Activated naive CD4-positive, alpha-beta T cell (primary cell): ENCODE results near the gene PPARG.
"Not testable (repeated sequence)": the region's sequence is repeated elsewhere in the genome, so short reads cannot be mapped to it uniquely, and the experiment has no call there.

Source experiments
- DNase-seq, 4 experiments: peaks; one replicate each; lab custom pipeline; 2025; lab: John Stamatoyannopoulos, UW

PPARG gene

DNA sequence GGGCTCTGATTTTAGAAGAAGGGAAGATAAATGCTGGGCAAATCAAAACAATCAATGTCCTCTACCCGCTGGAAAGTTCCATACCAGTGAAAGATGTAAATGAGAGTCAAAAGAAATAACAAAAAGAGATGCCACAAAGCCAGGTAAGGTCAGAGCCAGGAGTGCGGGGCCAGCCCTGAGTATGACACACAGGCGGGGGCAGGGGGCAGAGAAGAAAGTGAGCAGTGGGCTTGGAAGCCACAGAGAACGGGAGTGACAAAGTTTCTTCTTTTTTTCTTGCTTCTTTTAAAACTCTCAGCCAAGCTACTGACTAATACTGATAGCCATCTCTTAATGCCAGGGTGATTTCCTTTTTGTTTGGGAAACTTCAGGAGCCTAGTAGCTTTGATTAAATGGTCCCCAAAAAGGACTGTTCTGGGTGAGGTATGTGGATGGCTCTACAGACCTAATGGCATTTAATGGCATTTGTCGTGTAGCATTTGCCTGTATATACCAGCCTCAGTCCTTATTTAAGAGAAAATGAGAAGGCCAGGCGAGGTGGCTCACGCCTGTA lies 172.3 kb downstream of the PPARG start:
- no peak for DNase-seq

DNA sequence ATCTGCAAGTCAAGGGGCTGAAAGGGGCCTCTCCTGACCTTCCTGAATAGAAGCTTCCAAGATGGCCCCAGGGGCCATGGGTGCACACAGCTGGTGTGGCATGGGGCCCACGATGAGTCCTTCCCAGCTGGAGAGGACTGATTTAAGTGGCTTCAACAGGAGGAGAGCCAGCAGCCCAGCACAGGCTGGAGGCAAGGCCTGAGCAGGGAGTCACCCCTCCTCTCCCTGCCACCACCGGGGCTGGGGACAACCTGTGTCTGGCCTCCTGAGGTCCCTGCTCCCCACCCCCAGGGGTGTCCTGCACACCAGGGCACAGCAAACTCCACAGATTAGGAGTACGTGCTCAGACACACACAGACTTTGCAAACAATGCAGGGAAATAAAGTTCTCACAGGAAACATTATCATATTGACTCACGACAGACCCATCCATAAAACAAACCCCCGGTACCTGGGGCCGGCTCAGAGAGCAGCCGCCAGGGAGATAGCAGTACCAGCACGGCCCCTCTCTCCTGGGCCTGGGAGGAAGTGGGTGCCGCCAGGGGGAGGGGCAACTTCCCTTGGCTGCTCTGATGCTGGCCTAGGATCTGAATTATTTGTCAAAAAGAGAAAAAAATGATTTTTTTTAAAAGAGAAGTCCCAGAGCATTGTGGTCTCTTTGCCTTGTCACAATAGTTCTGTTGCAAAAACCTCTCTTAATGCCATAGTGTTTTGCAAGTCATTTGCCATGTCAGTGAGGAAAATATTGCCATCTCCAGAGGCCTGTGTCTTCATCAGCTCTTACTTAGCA lies 173.5 kb downstream of the PPARG start:
- DNase-seq = peak in 1 of 4 experiments; percentile 15

DNA sequence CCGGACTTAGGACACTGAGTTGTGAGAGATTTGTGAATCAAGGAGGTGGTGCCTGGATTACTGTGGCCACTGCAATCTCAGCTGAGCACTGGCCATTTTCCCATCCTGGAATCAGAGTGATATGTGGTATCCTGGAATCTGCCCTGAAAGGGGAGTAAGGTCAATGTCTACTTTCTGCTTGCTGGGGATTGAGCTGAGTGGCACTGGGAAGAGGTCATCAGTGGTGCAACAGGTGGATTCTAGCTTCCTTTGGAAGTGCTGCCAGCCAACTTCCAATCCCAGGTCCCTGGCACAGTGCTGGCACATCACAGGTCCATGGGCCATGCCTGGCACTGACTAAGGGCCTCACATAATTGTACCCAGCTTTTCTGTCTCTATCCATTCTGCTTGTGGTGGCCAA lies 174.8 kb downstream of the PPARG start:
- DNase-seq = no peak

DNA sequence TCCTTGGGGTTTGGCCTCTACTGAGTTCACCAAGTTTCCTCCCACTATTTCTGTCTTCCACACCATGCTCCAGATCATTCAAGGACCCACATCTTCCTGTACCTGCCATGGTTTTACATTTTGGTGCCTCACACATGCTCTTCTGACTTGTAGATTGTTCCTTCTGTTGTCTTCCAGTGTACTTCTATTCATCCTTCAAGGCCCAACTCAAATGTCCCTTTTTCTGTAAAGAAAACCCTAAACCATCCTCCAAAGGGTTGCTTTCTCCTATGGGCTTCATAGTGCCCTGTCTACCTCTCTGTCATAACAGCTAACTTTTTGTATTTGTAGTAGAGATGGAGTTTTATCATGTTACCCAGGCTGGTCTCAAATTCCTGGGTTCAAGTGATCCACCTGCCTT lies 175.3 kb downstream of the PPARG start:
- no peak for DNase-seq

DNA sequence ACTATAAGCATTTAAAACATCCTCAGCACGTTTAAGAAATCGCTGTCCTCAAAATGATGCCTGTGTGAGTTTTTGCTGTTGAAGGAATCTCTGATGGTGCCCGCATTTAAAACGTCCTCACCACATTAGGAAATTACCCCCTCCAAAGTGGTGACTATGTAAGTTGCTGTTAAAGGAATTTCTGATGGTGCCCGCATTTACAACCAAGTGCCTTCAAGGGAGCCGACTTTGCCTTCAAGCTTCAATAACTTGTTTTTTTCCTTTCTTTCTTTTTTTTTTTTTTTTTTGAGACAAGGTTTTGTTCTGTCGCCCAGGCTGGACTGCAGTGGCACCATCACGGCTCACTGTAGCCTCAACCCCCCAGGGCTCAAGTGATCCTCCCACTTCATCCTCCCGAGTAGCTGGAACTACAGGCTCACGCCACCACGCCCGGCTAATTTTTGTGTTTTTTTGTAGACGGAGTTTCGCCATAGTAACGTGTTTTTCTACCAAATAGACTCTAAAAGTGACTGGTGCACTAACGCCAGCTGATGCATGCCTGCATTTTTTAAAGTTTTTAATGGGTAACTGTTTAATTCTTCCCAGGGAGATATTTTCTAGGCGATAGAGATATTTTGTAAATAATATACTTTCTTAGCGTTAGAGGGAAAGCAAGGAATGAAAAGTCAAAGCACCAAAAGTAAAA lies 176.4 kb downstream of the PPARG start:
- no peak for DNase-seq

DNA sequence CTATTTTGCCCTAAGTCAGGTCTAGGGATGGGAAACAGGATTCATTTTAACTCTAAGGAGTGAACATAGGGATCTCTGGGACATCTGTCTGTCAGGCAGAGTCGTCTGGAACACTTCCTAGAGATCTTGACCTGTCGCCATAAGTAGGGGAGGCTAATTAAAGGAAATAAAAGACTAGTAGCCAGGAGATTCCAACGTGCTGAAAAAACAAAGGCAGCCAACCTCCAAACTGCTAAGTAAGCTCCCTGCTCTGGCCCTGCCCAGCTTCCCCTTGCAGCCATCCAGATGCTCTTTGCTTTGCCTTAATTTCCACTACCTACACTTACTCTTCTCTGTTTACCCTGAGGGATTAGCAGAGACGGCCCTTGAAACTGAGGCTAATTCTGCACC lies 177.0 kb downstream of the PPARG start:
- no peak for DNase-seq

DNA sequence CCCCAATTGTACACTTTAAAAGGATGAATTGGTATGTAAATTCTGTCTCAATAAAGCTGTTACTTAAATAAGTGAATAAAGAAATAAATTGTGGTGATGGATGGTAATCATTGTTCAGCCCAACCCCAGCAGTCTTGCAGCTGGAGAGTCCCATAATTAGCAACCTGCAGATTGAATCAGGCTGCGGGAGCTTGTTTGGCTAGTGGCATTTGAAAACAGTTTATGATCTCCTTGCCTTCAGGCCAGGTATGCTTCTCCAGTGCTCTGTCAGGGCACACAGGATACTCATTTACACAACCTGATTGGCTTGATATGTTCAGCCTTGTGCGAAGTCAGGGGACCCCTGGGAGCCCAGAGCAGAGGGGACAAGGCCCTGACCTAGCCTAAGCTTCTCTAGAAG lies 178.9 kb downstream of the PPARG start:
- DNase-seq = no peak

DNA sequence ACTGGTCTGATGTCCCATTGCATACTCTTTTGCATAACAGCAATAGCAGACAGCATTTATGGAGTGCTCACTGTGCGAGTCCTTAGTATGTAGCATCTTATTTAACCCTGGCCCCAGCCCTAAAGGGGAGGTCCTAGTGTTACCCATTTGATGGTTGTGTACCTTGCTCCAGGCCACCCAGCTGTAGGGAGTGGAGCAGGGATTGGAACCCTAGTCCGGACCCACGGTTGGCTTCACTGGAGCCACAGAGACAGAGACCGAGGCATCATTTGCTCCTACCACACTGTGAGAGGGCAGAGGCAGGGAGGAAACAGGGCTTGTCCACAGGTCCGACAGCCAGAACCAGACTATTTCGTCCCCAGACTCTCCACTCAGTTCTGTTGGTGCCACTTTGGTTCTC lies 179.4 kb downstream of the PPARG start:
- DNase-seq = no peak

DNA sequence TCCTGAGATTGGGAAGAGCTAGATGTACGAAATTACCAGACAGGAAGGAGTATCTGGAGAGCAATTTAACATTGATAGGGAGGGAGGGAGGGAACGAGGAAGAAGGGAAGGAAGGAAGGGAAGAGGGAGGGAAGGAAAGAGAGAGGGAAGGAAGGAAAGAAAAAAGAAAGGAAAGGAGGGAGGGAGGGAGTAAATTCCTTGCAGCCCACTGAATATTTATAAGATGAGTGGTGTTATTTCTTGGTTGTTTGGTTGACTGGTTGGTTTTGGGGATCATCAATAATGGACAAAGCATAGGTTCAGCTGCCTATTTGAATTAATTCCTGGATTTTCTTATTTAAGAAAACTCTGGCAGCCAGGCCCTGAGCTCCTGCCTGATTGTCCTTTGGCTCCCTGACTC lies 179.9 kb downstream of the PPARG start:
- no peak for DNase-seq

DNA sequence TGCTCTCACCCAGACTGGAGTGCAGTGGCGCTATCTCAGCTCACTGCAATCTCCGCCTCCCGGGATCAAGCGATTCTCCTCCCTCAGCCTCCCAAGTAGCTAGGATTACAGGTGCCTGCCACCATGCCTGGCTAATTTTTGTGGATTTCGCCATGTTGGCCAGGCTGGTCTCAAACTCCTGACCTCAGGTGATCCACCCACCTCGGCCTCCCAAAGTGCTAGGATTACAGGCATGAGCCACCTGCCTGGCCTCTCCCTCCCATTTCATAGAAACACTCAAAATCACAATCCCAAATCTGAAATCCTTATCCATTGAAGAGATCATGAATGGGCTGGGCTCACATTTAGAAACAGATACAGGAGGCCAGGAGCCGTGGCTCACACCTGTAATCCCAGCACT lies 180.4 kb downstream of the PPARG start:
- DNase-seq = not testable (repeated sequence)

DNA sequence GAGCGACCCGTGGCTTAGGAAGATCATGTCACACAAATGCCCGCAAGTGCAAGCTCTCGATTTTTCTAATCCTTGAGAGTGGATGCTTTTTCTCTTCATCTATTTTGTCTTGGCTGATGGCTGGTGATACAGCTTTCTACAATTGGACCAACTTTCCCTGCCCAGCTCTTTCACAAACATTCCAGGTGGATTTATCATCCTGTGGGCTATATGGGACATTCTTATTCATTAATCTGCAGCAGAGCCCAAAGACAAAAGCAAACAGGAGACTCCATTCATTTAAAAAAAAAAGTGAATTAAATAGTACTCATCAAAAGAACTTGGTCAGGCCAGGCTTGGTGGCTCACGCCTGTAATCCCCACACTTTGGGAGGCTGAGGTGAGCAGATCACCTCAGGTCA lies 181.2 kb downstream of the PPARG start:
- DNase-seq = no peak

DNA sequence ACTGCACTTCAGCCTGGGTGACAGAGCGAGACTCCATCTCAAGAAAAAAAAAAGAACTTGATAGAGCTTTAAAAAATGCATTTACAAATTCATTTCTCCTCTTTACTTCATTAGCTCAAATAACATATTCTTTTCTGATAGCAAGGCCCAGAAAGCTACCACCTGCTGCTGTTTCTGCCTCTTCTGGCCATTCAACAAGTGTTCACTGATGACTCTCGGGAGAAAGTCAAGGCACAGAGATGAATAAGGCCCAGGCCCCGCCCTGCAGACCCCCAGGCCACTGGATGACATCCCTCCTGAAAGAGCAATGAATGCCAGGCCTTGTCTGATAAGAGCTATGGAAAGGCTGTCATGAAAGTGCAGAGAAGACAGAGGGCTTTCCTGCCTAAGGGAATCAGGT lies 181.8 kb downstream of the PPARG start:
- DNase-seq = no peak

DNA sequence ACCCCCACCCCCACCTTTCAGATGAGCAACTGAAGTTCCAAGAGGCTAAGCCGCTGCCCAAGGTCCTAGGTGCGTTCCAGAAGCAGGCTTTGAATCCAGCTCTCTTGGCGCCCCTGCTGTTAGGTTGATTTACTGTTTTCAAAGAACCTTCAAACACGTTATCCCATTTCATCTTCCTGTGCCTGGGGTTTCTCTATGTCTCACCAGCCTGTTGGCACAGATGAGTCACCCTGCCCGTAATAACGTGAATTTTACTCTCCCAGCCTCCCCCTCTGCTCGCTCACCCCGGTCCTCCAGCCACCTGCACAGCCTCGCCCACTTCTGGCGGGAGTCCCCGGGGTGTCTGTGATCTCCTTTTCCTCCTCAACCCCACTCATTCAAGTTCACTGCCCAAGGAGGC lies 182.4 kb downstream of the PPARG start:
- DNase-seq = no peak

DNA sequence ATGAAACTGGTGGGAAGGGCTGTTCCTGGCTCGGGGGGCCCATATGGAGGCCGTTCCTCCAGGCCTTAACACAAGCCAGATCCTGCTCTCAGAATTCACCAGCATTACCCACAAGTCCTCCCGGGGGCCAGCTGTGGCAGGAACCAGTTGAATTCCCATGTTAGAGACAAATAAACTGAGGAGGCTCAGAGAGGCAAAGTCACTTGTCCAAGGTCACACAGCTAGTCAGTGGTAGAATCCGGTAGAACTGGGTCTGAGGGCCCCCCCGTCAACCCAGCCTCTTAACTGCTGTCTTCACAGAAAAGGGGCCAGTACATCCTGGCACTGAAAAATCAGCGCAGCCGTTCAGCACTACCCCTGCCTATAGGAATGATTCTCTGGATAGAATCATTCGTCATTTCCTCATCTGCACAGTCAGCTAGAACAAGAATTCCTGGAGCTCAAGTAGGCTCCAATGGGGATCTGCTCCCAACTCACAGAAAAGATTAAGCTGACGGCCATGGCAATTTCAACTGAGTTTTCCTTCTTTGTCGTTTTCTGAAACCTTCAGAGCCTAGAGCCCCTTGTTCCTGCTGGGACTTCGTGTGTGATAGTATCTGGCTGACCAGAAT lies 183.2 kb downstream of the PPARG start:
- DNase-seq = no peak

DNA sequence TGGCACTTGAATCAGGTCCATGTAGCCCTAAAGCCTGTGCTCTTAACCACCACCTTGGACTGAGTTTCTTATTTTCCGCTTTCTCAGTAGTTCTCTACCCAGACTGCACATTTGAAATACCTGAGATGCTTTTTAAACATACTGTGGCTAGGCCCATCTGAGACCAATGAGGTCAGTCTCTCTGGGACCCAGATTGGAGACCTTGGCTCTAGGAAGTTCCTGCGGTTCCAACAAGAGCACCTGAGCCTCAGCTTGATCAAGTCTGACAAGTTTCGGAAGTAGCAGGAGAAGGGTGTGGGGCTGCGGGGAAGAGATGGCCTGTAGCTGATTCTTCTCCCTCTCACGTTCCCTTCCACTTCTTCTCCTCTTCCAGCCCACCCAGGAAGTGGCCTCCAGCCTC lies 183.9 kb downstream of the PPARG start:
- DNase-seq = no peak

DNA sequence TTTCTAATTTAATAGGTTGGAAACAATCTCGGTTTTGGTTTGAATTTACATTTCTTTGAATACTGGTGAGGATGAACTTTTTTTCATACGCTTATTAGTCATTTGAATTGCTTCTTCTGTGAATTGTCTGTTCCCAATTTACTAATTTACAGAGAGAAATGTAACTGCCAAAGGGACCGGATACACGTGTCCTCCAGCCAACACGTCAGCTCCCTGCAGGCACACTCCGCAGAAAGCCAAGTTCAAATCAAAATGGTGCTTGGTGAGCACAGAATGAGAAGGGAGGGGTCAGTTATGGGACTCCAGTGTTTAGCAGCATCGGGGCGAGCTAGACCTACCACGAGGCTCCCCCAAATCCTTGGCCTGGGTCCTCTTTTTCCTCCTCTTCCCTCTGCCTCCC lies 184.6 kb downstream of the PPARG start:
- DNase-seq = no peak

DNA sequence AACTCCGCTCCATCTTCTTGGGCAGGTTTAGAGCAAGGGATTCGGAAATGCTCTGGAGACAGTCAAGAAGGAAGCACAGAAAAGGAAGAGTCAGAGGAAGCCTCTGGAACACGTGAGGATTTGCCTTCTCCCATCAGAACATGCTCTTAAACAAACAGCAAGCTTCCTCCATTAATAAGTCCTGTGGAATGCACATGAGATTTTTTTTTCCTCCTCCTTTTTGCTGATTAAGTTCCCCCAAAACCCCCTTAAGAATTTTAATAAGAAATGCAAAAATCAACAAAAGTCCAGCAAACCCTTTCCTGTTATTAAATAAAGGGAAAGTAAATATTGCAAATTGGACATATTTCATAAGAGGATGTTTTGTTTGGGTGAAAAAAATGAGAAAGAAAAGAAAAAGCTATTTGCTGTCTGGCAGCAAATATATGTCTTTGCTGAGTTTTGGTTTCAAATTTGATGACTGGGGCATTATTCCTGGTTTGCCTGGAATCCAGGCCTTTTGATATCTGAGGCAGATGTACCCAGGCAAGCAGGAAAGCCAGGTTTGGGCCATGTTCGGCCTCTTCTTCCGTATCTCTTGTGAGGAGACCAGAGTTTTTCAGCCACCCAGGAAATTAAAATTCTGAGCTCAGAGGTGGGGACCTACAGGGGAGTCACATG lies 187.5 kb downstream of the PPARG start:
- no peak for DNase-seq

DNA sequence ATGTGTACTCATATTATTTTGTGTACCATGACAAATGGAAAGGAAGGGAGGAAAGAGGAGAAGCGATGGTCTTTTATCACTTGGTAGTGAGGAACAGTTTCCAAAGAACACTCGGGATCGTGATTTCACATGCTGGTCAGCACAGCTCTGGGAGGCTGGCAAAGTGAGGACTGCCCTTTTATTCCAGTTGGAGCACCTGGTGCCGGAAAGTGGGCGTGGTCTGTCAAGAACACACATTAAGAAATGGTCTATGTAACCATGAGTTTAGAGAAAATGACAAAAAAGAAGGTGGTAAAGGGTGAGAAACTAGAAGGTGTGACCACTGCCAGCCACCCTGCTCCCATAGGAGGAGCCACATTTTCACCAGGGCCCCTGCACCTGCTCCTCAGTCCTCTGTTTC lies 188.4 kb downstream of the PPARG start:
- DNase-seq = no peak

DNA sequence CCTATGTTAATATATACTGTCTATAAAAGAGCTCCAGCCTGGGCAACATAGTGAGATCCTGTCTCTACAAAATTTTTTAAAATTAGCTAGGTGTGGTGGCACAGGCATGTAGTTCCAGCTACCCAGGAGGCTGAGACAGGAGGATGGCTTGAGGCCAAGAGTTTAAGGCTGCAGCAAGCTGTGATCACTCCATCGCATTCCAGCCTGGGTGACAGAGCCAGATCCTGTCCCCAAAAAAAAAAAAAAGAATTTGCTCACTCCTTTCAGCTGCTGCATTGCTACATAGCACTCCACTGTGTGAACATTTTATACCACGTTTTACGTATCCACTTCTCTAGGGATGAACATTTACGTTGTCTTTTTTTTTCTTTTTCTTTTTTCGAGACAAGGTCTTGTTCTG lies 189.5 kb downstream of the PPARG start:
- no peak for DNase-seq

DNA sequence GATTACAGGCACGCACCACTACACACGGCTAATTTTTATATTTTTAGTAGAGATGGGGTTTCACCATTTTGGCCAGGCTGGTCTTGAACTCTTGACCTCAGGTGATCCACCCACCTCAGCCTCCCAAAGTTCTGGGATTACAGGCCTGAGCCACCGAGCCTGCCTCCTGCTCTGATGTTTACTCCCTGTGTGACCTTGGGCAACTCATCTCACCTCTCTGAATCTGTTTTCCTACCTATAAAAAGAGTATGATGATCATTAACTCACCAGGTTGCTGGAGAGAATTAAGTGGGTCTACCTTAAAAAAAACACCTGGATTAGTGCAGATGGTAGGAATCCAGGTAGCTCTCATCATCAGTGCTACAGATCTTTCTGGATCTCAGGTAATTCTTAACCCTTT lies 190.3 kb downstream of the PPARG start:
- not testable (repeated sequence) for DNase-seq

DNA sequence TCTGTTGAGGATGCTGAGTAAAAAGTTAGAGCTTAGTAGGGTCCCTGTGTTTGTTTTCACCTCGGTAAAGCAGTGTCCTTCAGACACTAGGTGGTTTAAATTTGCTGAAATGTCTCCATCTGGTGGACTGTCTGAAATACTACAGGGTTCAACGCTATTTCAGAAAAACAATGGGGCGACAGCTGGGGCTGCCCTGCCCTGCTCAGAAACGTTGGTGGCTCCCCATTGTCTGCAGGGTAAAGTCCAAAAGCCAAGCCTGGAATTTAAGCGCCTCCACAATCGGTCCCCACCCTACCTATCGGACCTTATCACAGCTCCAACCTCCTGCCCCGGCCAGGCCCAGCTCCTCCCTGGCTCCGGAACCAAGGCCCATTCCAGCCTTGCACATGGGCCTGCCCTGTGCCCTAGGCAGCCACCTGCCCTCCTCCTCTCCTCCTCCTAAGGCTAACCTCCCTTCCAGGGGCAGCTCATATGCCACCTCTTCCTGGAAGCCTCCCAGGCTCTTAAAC lies 191.1 kb downstream of the PPARG start:
- peak in 1 of 4 experiments; percentile 11 for DNase-seq

DNA sequence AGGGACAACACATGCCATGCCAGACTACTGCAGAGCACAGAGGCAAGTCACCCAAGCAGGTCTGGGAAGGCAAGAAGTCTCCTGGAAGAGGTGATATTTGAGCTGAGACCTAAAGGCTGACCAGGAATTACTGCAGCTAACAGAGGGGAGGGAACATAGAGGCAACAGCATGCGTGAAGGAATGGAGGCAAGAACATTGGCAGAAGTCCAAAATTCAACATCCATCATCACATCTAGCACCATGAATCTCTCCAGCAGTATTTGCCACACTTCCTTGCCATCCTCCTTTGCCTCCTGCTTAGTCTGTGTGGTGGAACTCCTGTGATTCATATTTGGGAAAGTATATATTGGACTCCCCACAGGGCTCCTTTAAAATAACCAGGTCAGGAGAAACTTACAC lies 194.5 kb downstream of the PPARG start:
- no peak for DNase-seq
